H9 (cell line): Measurements from ENCODE around the gene PACS1. TPM values are rescaled to one million over a fixed set of nuclear protein-coding genes. Genes with fewer than 3 reads are reported as not detected.

Experiments
- DNase-seq: peaks from one replicate; pipeline ENCODE4 v3.0.0-alpha.2; 2017
- H2AFZ ChIP-seq: one replicate; pipeline ENCODE4 v1.6.1; 2013; ENCODE audit warnings: mild to moderate bottlenecking, low read length, control low read depth, moderate library complexity
- H2AK5ac ChIP-seq: 2 replicates; pipeline ENCODE4 v1.6.1; 2013; ENCODE audit warnings: low read length, control low read depth, mixed read lengths; ENCODE audit not compliant: insufficient read length
- H2BK120ac ChIP-seq: one replicate; pipeline ENCODE4 v1.6.1; 2013; ENCODE audit warnings: low read depth, mild to moderate bottlenecking, low read length, control low read depth, inconsistent platforms; ENCODE audit not compliant: poor library complexity, severe bottlenecking
- H2BK12ac ChIP-seq: 2 replicates; pipeline ENCODE4 v1.6.1; 2013; ENCODE audit warnings: low read length, control low read depth, mixed read lengths, low read depth; ENCODE audit not compliant: insufficient read length
- H2BK15ac ChIP-seq: 2 replicates; pipeline ENCODE4 v1.6.1; 2013; ENCODE audit warnings: low read depth, low read length, control low read depth
- H2BK20ac ChIP-seq: one replicate; pipeline ENCODE4 v1.6.1; 2013; ENCODE audit warnings: low read depth, mild to moderate bottlenecking, low read length, control low read depth, inconsistent platforms; ENCODE audit not compliant: poor library complexity, severe bottlenecking
- H2BK5ac ChIP-seq: 2 replicates; pipeline ENCODE4 v1.6.1; 2013; ENCODE audit warnings: low read length, control low read depth, mixed read lengths; ENCODE audit not compliant: insufficient read length
- H3K14ac ChIP-seq: 2 replicates; pipeline ENCODE4 v1.6.1; 2013; ENCODE audit warnings: low read length, control low read depth; ENCODE audit not compliant: insufficient read depth
- H3K18ac ChIP-seq: 2 replicates; pipeline ENCODE4 v1.6.1; 2013; ENCODE audit warnings: low read depth, mild to moderate bottlenecking, mixed read lengths, low read length, control low read depth; ENCODE audit not compliant: insufficient read length
- H3K23ac ChIP-seq: 2 replicates; pipeline ENCODE4 v1.6.1; 2013; ENCODE audit warnings: low read length, control low read depth, mixed read lengths, low read depth; ENCODE audit not compliant: insufficient read length
- H3K23me2 ChIP-seq: 2 replicates; pipeline ENCODE4 v1.6.1; 2013; ENCODE audit warnings: low read depth, mild to moderate bottlenecking, mixed read lengths, low read length, control low read depth; ENCODE audit not compliant: insufficient read length, poor library complexity, severe bottlenecking
- H3K27ac ChIP-seq: 2 replicates; pipeline ENCODE4 v1.5.1; 2013; ENCODE audit warnings: low read length, control low read depth, mixed read lengths, low read depth; ENCODE audit not compliant: insufficient read length
- H3K27me3 ChIP-seq: 2 replicates; pipeline ENCODE4 v1.6.1; 2013; ENCODE audit warnings: low read length, control low read depth, inconsistent platforms; ENCODE audit not compliant: insufficient read depth
- H3K4ac ChIP-seq: 2 replicates; pipeline ENCODE4 v1.6.1; 2013; ENCODE audit warnings: low read depth, mild to moderate bottlenecking, control low read depth, inconsistent platforms, low read length, moderate library complexity
- H3K4me1 ChIP-seq: 2 replicates; pipeline ENCODE4 v1.6.1; 2013; ENCODE audit warnings: low read length, control low read depth, inconsistent platforms; ENCODE audit not compliant: insufficient read depth
- H3K4me2 ChIP-seq: 2 replicates; pipeline ENCODE4 v1.6.1; 2013; ENCODE audit warnings: low read length, control low read depth, mixed read lengths; ENCODE audit not compliant: insufficient read length, insufficient read depth
- H3K56ac ChIP-seq: 2 replicates; pipeline ENCODE4 v1.6.1; 2013; ENCODE audit warnings: low read depth, mild to moderate bottlenecking, mixed read lengths, low read length, control low read depth; ENCODE audit not compliant: insufficient read length
- H3K79me1 ChIP-seq: 2 replicates; pipeline ENCODE4 v1.6.1; 2013; ENCODE audit warnings: low read depth, mild to moderate bottlenecking, moderate library complexity, low read length, control low read depth, inconsistent platforms; ENCODE audit not compliant: insufficient read depth, poor library complexity, severe bottlenecking
- H3K79me2 ChIP-seq: 2 replicates; pipeline ENCODE4 v1.6.1; 2013; ENCODE audit warnings: low read length, control low read depth, inconsistent platforms; ENCODE audit not compliant: insufficient read depth
- H3K9ac ChIP-seq: 2 replicates; pipeline ENCODE4 v1.6.1; 2013; ENCODE audit warnings: low read length, control low read depth, mixed read lengths; ENCODE audit not compliant: insufficient read length; ENCODE audit errors: extremely low read depth
- H3K9me3 ChIP-seq: one replicate; pipeline ENCODE4 v1.6.1; 2013; ENCODE audit warnings: low read depth, low read length, inconsistent platforms; ENCODE audit not compliant: control insufficient read depth
- H3T11ph ChIP-seq: one replicate; pipeline ENCODE4 v1.6.1; 2013; ENCODE audit warnings: mild to moderate bottlenecking, low read length, control low read depth, inconsistent platforms
- H4K20me1 ChIP-seq: one replicate; pipeline ENCODE4 v1.6.1; 2013; ENCODE audit not compliant: control insufficient read depth, insufficient read length, insufficient read depth
- H4K5ac ChIP-seq: 2 replicates; pipeline ENCODE4 v1.6.1; 2013; ENCODE audit warnings: low read depth, mild to moderate bottlenecking, mixed read lengths, low read length, control low read depth; ENCODE audit not compliant: insufficient read length
- H4K8ac ChIP-seq: replicated peaks from 2 replicates; pipeline ENCODE4 v1.6.1; 2013; ENCODE audit warnings: low read length, control low read depth, mixed read lengths, low read depth; ENCODE audit not compliant: insufficient read length
- H4K91ac ChIP-seq: 2 replicates; pipeline ENCODE4 v1.6.1; 2013; ENCODE audit warnings: low read depth, mild to moderate bottlenecking, moderate library complexity, mixed read lengths, low read length, control low read depth; ENCODE audit not compliant: insufficient read length
- H3K27ac Mint-ChIP-seq, 3 experiments: 2 replicates in 2 of 3; 3 replicates in 1 of 3; pipeline ENCODE4 v1.8.0; 2020 to 2021; ENCODE audit warnings: mixed read lengths in 3 of 3, mild to moderate bottlenecking in 1 of 3, moderate library complexity in 1 of 3
- H3K27me3 Mint-ChIP-seq: 2 replicates; pipeline ENCODE4 v1.8.0; 2021; ENCODE audit warnings: low read depth, mild to moderate bottlenecking, moderate library complexity, mixed read lengths
- H3K36me3 Mint-ChIP-seq, 3 experiments: 2 replicates in 2 of 3; 3 replicates in 1 of 3; pipeline ENCODE4 v1.8.0; 2020 to 2021; ENCODE audit warnings: low read depth in 3 of 3, mixed read lengths in 3 of 3; ENCODE audit not compliant: insufficient read depth in 1 of 3
- H3K4me1 Mint-ChIP-seq, 2 experiments: 2 replicates each; pipeline ENCODE4 v1.8.0; 2020; ENCODE audit warnings: mixed read lengths in 2 of 2
- H3K4me3 Mint-ChIP-seq, 2 experiments: 2 replicates in 1 of 2; 3 replicates in 1 of 2; pipeline ENCODE4 v1.8.0; 2020 to 2021; ENCODE audit warnings: mild to moderate bottlenecking in 2 of 2, mixed read lengths in 2 of 2, moderate library complexity in 1 of 2
- H3K9me3 Mint-ChIP-seq, 2 experiments: 2 replicates in 1 of 2; 3 replicates in 1 of 2; pipeline ENCODE4 v1.8.0; 2020; ENCODE audit warnings: mild to moderate bottlenecking in 2 of 2, mixed read lengths in 2 of 2, moderate library complexity in 1 of 2
- CTCF ChIP-seq: fragments of 200-600 bp; sonication (generic); conservative IDR thresholded peaks from 3 replicates; pipeline ENCODE4 v1.8.0; 2021; ENCODE audit warnings: antibody characterized with exemption, mild to moderate bottlenecking
- WGBS: extraction: QIAGEN DNeasy Blood & Tissue Kit; methylation state at CpG from one replicate; pipeline ENCODE4 v1.1.7; 2013; ENCODE audit warnings: missing lambda C conversion rate, low lambda C conversion rate, mixed read lengths; ENCODE audit not compliant: insufficient read length; ENCODE audit errors: extremely low coverage; 5-methylcytosine and 5-hydroxymethylcytosine counted together
- total RNA-seq: library from RNA; stranded (reverse); gene quantifications from 2 replicates; pipeline ENCODE4 v1.2.1, GENCODE V29; 2021

PACS1 gene
- total RNA-seq, 1 experiment from 2014 or later = 35.5 TPM

- Histone ChIP-seq H2AK5ac (no peak overlapping the region), H2BK12ac (no peak overlapping the region), H2AFZ (no peak overlapping the region), H3K23me2 (no peaks in the 10 kb centered on the region), H4K8ac (no peak overlapping the region), H4K20me1 (no peaks in the 10 kb centered on the region), H3K27ac (no peak overlapping the region), H3K27me3 (no peaks in the 10 kb centered on the region), H3K9me3 (no peaks in the 10 kb centered on the region), H4K91ac (no peak overlapping the region), H3K4me1 (no peaks in the 10 kb centered on the region), H3K79me2 (no peaks in the 10 kb centered on the region), H3K56ac (no peak overlapping the region), H2BK120ac (no peak overlapping the region), H3K79me1 (no peaks in the 10 kb centered on the region), H3K18ac (no peak overlapping the region), H3K4me2 (no peak overlapping the region), H4K5ac (no peak overlapping the region), H3T11ph (no peak overlapping the region), H2BK20ac (no peak overlapping the region), H3K4ac (no peak overlapping the region), H2BK5ac (no peak overlapping the region), H2BK15ac (no peak overlapping the region), H3K14ac (no peak overlapping the region), H3K23ac (no peak overlapping the region), H3K9ac (no peak overlapping the region)
- DNase-seq = no peak
- Mint-ChIP-seq H3K36me3 (no peaks in the 10 kb centered on the region), H3K9me3 (no peaks in the 10 kb centered on the region), H3K27me3 (no peaks in the 10 kb centered on the region), H3K27ac (no peak overlapping the region; a peak in 1 of 7 replicates), H3K4me3 (no peak overlapping the region), H3K4me1 (no peaks in the 10 kb centered on the region; a peak in 1 of 4 replicates)
- WGBS = no CpG with 5 or more reads among the region's 5 CpGs
- TF ChIP-seq CTCF = no peak
Measured at GRCh38 chr11:66081505-66081904, 11.4 kb downstream of the PACS1 start.
